Vagina (tissue), 2 donors: ENCODE data around the gene DRD1.

ENCODE experiments used
- POLR2A ChIP-seq, 2 donors: fragments of 450-650 bp; IDR thresholded peaks; one replicate each; pipeline ENCODE4 v1.6.1; 2017; ENCODE audit warnings: antibody characterized with exemption in 2 of 2, mild to moderate bottlenecking in 2 of 2, moderate library complexity in 2 of 2
- POLR2AphosphoS5 ChIP-seq, 2 donors: sonication (generic); formaldehyde crosslinking; IDR thresholded peaks; one replicate each; pipeline ENCODE4 v1.9.0; 2017; ENCODE audit warnings: antibody characterized with exemption in 2 of 2, mild to moderate bottlenecking in 2 of 2, low read depth in 1 of 2; ENCODE audit not compliant: insufficient read depth in 1 of 2

DNA sequence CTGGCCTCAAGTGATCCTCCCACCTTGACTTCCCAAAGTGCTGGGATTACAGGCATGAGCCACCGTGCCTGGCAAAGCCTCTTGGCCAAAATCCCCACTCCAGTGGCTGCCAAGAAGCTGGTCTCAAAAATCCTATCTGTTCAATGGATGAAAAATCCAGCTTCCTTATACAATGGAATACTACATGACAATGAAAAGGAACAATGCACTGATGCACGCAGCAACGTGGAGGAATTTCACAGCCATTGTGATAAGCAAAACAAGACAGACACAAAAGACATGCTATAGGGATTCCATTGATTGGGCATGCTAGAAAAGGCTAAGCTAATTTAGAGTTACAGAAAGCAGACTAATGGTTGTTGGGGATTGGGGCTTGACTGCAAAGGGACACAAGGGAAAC is 21.3 kb upstream of the DRD1 start:
- TF ChIP-seq POLR2A (IDR thresholded peaks at IDR 0.05) = no peak
- TF ChIP-seq POLR2AphosphoS5 (IDR thresholded peaks at IDR 0.05; ENCODE audit: insufficient read depth in 1 of 2, low read depth in 1 of 2) = no peak
